ENCODE measurements around the gene ST3GAL3.

ST3GAL3 gene

GRCh38 chr1:43970911-43971310, 263.6 kb downstream of the ST3GAL3 start:
- no peak for DNase-seq (ENCODE audit: low read depth)
- H3K4me3 ChIP-seq (ENCODE audit: low read depth, low read length) = peak overlapping the region; percentile 89
- TF ChIP-seq MYC (IDR thresholded peaks at IDR 0.05; ENCODE audit: low read depth, low read length) = no peak
- no peak for TF ChIP-seq CTCF (IDR thresholded peaks at IDR 0.05; ENCODE audit: low read depth, low read length)
- no peak for TF ChIP-seq POLR2A (IDR thresholded peaks at IDR 0.05; ENCODE audit: extremely low read depth, insufficient read length)
- TF ChIP-seq MAX (IDR thresholded peaks at IDR 0.05; ENCODE audit: low read depth, low read length) = no peak

- no peak for DNase-seq (ENCODE audit: low read depth)
- TF ChIP-seq MAX (IDR thresholded peaks at IDR 0.05; ENCODE audit: low read depth, low read length) = no peak
- no peak for TF ChIP-seq POLR2A (IDR thresholded peaks at IDR 0.05; ENCODE audit: extremely low read depth, insufficient read length)
- TF ChIP-seq MYC (IDR thresholded peaks at IDR 0.05; ENCODE audit: low read depth, low read length) = no peak
- TF ChIP-seq CTCF (IDR thresholded peaks at IDR 0.05; ENCODE audit: low read depth, low read length) = no peak
- no peak overlapping the region for H3K4me3 ChIP-seq (ENCODE audit: low read depth, low read length)
These were observed 264.1 kb downstream of the ST3GAL3 start for GRCh38 chr1:43971336-43971980.

- TF ChIP-seq MYC (IDR thresholded peaks at IDR 0.05; ENCODE audit: low read depth, low read length) (0 out of 2 replicates have a peak, but pooled peaks have one; percentile 34), CTCF (IDR thresholded peaks at IDR 0.05; ENCODE audit: low read depth, low read length) (no peak)
- DNase-seq (ENCODE audit: low read depth) = no peak
- peak overlapping the region; percentile 91 for H3K4me3 ChIP-seq (ENCODE audit: low read depth, low read length)
These were observed 266.7 kb downstream of the ST3GAL3 start for GRCh38 chr1:43973981-43974442.

- DNase-seq (ENCODE audit: low read depth) = peak; percentile 96
- H3K4me3 ChIP-seq (ENCODE audit: low read depth, low read length) = peak within 1 kb of the TSS; percentile 91
- peak; percentile 88 for TF ChIP-seq MYC (IDR thresholded peaks at IDR 0.05; ENCODE audit: low read depth, low read length)
- no peak for TF ChIP-seq CTCF (IDR thresholded peaks at IDR 0.05; ENCODE audit: low read depth, low read length)
- peak; percentile 99 for TF ChIP-seq MAX (IDR thresholded peaks at IDR 0.05; ENCODE audit: low read depth, low read length)
- TF ChIP-seq POLR2A (IDR thresholded peaks at IDR 0.05; ENCODE audit: extremely low read depth, insufficient read length) = peak; percentile 70
These were observed 267.3 kb downstream of the ST3GAL3 start, which contains the start of gene ATP6V0B for GRCh38 chr1:43974443-43975248. TSS of gene ATP6V0B (plus strand) at chr1:43974960. CDS start at chr1:43975041, 81 bp downstream.

- peak; percentile 85 for DNase-seq (ENCODE audit: low read depth)
- H3K4me3 ChIP-seq (ENCODE audit: low read depth, low read length) = peak overlapping the region; percentile 91
These were observed 268.1 kb downstream of the ST3GAL3 start for GRCh38 chr1:43975249-43975961.

More at GRCh38 chr1:43975249-43975961, 268.1 kb downstream of the ST3GAL3 start:
- TF ChIP-seq MAX (IDR thresholded peaks at IDR 0.05; ENCODE audit: low read depth, low read length) (no peak), MYC (IDR thresholded peaks at IDR 0.05; ENCODE audit: low read depth, low read length) (peak; percentile 38)

Measured in NB4 (cell line).